Activated T-cell treated with anti-CD3 and anti-CD28 coated beads for 48 hours (primary cell): Measurements from ENCODE around the gene TOMM7.
"Not testable (repeated sequence)": the region's sequence is repeated elsewhere in the genome, so short reads cannot be mapped to it uniquely, and the experiment has no call there.

ENCODE experiments used
- DNase-seq: peaks from one replicate; pipeline ENCODE4 v3.0.0-alpha.2; 2020; ENCODE audit warnings: low read depth

The TOMM7 gene

DNA sequence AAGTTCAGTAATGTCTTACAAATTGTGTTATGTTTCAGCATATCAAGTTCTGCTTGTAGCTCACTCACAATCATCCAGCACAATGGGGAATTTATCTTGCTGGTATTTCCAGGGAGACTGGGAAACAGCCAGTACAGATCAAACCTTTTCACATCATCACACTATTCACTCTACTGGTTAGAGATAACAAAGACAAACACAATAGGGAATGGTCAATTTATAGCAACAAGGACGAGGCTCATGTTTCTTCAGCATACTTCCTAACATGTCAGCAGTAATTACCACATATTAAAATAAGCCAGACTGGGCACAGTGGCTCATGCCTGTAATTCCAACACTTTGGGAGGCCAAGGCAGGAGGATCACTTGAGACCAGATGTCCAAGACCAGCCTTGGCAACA is 38.3 kb downstream of the TOMM7 start:
- no peak for DNase-seq

DNA sequence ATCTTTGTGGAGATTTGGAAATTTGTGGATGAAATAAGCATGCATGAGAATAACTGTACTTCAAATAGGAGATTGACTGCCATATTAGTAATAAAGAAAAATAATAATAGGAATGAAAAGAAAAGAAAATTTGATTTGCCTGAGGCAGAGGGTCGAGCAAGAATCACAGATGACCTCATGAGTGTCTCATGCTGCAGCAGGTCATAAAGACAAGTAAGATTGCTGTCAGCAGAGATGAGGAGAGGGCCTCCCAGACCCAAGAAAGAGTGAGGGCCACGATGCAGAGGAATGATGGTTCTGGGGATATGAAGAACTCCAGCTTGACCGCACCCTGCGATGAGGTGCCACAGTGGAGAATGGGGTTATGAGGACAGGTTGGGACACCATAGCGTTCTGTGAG is 39.2 kb downstream of the TOMM7 start:
- DNase-seq: no peak

DNA sequence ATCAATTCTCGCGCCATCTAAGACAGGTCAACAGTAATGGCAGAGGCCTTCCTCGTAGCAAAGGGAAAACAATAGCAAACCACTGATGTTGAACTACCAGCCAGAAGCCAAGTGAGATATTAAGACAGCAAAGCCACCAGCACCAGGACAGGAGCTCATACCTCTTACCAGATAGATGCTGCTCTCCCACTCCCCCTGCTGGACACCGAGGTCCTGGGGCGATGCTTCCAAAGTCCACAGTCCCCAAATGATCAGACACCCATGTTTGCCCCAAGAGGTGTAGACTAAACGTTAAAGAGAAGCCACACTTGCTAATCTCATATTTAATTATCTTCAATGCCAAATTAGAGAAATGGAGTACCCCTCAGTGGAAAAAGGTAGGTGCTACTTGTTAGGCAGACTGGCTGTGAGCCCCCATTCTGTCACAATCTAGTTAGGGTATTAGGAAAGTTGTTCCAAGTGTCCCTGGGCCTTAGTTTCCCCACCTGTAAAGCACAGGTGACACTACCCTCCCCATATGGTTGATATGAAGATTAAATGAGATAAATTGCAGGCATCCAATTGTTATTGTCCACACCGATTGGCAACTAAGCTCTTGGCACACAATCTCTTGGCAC is 39.9 kb downstream of the TOMM7 start:
- peak; percentile 60 for DNase-seq

DNA sequence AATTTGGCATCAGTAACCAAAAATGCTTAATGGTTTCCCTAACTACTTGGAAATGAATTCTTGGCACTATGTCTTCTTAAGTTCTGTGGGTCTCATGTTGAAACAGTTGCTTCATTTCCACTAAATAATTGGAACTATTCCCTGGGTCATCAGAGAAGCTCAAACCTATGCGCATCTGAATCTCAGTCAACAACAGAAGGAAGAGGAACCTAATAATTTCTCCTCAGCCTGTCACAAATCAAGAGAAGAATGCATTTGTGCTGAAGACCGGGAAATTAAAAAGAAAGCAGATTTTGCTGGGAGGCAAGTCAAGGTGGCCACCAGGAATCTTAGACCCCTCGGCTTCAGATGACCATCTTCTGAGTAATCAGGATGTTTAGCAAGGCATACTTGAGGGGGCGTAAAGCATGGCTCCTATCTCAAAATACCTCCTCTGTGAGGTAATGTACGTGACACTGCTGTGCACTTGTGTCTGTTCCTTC is 41.4 kb downstream of the TOMM7 start:
- no peak for DNase-seq

DNA sequence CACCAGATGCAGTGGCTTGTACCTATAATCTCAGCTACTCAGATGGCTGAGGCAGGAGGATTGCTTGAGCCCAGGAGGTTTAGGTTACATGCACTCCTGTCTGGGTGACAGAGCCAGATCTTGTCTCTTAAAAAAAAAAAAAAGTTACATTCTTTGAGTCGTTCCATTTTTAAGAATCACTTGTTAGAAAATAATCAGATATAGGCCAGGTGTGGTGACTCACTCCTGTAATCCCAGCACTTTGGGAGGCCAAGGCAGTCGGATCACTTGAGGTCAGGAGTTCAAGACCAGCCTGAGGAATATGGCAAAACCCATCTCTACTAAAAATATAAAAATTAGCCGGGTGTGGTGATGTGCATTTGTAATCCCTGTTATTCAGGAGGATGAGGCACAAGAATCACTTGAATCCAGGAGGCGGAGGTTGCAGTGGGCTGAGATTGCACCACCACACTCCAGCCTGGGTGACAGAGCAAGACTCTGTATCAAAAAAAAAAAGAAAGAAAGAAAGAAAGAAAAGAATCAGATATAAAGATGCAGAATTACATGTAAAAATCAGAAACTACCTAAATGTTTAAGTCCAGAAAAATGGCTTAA is 42.8 kb downstream of the TOMM7 start:
- DNase-seq: not testable (repeated sequence)

DNA sequence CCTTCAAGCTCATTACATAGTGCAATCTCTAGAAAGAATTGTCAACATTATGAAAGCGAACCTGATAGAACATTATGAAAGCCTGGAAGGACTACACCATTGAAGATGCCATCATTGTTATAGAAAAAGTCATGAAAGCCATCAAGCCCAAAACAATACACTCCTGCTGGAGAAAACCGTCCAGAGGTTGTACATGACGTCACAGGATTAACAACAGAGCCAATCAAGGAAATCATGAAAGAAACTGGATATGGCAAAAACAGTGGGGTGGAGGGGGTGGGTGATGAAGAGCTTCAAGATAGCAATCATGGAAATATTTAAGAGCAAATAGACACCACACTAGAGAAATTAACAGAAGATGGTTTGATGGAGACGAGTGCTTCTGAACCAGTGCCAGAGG is 45.7 kb downstream of the TOMM7 start:
- DNase-seq: no peak

DNA sequence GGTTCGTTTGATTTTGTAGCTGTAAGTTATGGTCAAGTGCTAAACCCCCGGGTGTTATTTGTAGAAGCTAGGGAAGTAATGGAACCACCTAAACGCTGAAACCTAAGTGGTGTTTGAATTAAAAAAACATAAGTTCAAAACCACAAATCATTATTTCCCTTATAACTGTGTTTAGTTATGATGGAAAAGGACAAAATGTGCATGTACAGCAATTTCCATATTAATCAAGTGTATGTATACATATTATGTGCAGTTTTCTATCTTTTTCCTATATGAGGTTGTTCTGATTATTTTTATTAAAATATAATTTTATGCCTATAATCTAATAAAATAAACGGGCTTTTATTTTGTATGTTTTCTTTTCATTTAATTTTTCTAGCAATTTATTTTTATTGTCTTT is 49.8 kb downstream of the TOMM7 start:
- DNase-seq: no peak

DNA sequence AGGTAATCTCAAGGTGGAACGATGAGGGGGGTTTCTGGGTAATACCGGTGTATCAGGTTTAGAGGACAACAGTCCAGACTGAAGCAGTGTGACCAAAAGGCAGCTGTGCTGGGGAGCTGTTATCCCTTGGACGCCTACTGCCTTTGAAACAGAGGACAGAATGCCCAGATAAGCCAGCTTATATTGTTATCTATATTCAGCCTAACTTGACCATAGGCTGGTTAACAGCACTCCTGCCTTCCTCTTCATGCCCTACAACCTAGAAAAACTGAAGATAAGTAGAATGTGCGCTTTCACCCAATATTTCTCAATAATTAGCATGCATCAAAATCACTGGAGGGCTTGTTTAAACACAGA is 50.8 kb downstream of the TOMM7 start:
- DNase-seq: no peak

DNA sequence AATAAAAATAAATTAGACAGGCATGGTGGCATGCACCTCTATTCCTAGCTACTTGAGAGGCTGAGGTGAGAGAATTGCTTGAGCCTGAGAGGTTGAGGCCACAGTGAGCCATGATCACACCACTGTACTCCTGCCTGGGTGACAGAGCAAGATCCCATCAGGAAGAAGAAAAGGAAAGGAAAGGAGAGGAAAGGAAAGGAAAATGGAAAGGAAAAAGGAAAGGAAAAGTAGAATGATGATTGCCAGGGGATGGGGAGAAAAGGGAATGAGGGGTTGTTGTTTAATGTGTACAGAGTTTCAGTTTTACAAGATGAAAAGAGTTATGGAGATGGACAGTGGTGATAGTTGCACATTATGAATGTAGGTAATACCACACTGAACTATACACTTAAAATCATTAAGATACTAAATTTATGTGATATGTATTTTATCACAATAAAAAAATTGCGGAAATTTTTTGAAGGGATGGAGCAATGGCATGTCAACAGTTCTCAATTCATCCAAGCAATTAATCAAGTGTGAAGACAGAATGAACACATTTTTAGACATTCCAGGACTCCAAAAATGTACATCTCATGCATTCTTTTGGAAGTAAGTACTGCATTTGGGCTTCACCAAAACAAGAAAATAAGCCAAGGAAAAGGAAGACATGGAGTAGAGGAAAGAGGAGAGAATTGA is 51.3 kb downstream of the TOMM7 start:
- DNase-seq: no peak

DNA sequence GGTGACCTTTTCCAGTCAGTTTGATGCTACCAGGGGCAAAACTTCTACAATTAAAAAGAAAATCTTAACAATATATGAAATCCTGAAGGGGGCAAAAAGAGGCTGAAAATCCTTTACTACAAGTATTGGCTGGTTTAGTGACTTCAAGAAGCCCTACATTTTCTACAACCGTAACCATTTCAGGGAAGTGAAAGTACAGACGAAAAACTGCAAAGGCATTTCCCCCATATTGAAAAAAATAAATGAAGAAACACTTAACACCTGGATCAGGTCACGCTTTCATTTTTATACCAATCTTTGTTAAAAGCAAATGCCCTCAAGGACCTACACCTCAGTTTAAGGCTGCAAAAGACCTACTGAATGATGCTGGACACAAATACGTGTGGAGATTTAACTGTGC is 57.0 kb downstream of the TOMM7 start:
- no peak for DNase-seq
